Stimulated activated CD4-positive, alpha-beta T cell treated with anti-CD3 and anti-CD28 coated beads, Interleukin-15, amount 100 ng/mL, for 48 hours (primary cell): Measurements from ENCODE around the gene ACKR4.
"Not testable (repeated sequence)": the region's sequence is repeated elsewhere in the genome, so short reads cannot be mapped to it uniquely, and the experiment has no call there.

ENCODE experiments used
- DNase-seq, 2 donors: peaks; one replicate each; pipeline ENCODE4 v3.0.0-alpha.2; 2020; ENCODE audit warnings: low read depth in 2 of 2

Gene ACKR4

DNA sequence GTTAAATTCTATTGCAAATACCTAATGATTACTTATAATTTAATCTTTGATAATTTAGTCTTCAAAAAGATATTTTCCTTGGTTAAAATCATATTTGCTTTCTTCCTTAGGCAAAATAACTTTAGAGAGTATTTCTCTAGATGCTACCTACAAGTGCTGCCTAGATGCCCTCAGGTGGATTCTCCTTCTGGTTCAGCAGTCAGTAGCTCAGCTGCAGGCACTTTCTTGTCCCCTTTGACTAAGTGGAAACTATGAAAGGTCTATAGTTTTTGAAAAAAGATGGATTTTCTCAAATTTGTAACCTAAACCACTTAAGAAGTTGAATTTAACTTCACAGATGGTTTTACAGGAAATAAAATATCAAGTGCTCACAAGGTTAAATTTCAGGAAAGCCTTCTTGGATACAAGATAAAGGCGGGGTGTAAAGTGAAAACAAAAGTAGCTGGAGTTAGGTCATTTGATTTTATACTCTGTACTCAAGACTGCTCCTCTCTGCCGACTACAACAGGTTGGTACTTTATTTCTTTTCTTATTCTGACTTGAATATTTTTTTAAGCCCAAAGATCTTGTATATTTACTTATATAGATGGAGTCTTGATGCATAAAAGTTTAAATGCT, at the start of gene ACKR4:
ACKR4 (plus strand) TSS at position 455 of the 618 bp plus-strand sequence. CDS start 3,128 bp downstream, outside the sequence.
- no peak for DNase-seq

DNA sequence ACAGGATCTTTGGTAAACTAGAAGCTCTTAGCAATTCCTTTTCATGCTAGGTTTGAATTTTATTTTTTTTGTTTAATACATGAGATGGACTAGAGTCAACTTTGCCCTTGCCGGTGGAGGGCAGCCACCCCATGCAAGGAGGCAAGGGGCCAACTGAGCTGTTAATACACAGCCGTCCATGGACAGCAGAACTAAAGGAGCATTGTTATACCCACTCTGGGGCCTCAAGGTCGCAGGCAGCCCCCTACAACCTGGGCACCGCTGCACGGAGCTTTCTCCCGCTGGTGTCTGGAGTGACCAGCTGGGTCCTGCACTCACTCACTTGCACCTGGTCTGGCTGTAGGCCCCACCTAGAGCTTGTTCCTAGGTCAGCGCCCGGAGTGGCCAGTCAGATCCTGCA, 47.9 kb upstream of the ACKR4 start:
- DNase-seq: no peak

GRCh38 chr3:132549890-132550578, 47.0 kb upstream of the ACKR4 start:
- no peak for DNase-seq

DNA sequence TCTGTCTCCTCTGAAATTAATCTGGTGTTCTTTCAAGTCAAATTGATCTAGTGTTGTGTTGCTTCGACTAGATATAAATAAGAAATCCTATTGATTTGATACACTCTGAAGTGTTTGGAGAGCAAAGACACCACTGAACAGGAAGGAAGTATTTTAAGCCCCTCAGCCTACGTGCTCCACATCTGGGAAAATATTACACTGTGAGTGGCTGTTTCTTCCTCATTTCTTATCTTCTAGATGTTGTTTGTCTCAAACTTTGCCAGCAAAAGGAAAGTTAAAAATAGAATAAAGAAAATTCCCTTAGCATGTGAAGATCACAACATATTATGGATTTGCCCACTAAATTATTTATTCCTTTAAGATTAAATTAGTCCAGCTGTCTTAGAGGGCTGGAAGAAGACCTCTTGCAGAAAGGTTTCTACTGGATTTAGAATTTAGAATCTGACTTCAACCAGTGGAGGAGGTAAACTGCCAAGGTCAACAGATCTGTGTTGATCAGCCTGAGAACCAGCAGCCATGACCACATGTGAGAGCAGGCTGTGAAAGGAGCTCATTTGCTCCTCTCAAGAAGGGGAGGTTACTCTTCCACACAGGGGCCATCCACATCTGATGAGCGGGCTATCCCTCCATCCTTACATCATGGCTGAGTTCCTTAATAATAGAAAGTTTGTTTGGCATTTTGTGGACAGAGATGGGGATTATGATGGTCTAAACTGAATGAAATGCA, 46.3 kb upstream of the ACKR4 start:
- no peak for DNase-seq

- DNase-seq: no peak
Measured at GRCh38 chr3:132553826-132554225, 43.2 kb upstream of the ACKR4 start.

DNA sequence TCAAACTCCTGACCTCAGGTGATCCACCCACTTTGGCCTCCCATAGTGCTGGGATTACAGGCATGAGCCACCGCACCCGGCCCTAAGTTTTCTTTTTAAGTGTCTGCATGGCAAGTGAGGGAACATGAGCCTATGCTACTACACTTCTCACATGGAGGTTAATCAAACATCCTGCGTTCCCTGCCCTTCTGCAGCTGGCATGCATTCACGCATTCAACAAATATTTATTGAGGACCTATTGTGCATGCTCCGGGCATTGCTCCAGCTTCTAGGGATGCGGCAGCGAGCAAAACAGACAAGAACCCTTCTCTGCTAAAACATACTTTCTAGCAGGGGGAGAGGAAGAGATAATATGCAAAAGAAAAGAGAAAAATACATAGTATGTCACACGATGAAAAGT, 42.6 kb upstream of the ACKR4 start:
- no peak for DNase-seq

- no peak for DNase-seq
Measured at GRCh38 chr3:132555306-132556035, 41.6 kb upstream of the ACKR4 start.

- not testable (repeated sequence) for DNase-seq
Measured at GRCh38 chr3:132556036-132556386, 41.1 kb upstream of the ACKR4 start.

DNA sequence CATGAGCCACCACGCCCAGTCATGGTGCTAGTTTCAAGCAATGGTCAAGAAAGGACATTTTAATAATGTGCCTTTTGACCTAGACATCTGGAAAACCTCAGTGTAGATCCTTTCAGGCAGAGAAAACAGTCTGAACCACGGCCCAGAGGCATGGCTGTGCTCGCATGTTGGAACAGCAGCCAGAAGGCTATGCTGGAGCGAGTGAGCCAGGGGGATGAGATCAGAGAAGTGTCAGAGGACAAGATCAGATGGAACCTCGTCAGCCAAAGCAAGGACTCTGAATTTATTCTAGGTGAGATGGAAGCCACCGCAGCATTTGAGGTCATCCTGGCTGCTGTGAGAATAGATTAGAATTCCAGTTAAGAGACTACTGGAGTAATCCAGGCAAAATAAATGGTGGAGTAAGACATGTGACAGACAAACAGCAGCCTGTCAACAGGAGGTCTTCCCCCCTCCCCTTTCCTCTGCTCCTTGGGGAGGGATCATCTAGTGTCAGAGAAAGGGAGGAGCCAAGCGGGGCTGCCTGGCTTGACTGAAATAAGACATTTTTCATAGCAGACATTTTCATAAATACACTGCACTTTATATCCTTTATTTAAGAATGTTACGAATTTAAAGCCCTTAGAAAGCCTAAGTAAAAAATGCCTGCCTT, 40.4 kb upstream of the ACKR4 start:
- DNase-seq: no peak

DNA sequence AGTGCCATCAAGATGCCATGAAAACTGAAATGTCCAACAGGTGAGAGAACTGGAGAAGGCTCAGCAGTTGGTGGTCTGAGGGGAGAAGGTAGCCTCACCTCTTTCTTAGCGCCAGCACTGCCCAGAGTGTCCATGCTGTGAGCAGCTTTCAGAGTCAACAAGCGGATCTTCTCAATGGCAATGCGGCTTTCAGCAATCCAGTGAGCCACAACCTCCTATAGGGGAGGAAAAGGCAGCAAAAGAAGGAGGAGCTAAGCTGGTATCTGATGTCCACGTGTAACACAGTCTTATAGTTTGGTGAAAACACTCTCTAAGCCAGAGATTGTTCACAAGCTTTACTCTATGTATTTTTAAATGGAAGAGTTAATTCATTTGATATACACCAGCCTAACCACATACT, 36.1 kb upstream of the ACKR4 start:
- no peak for DNase-seq

GRCh38 chr3:132563420-132564069, 33.5 kb upstream of the ACKR4 start:
- no peak for DNase-seq

- DNase-seq: no peak
Measured at GRCh38 chr3:132564070-132564465, 33.0 kb upstream of the ACKR4 start.

- DNase-seq: no peak
Measured at GRCh38 chr3:132568422-132568821, 28.6 kb upstream of the ACKR4 start.

- no peak for DNase-seq
Measured at GRCh38 chr3:132569153-132569552, 27.9 kb upstream of the ACKR4 start.

GRCh38 chr3:132569580-132569979, 27.5 kb upstream of the ACKR4 start:
- no peak for DNase-seq

DNA sequence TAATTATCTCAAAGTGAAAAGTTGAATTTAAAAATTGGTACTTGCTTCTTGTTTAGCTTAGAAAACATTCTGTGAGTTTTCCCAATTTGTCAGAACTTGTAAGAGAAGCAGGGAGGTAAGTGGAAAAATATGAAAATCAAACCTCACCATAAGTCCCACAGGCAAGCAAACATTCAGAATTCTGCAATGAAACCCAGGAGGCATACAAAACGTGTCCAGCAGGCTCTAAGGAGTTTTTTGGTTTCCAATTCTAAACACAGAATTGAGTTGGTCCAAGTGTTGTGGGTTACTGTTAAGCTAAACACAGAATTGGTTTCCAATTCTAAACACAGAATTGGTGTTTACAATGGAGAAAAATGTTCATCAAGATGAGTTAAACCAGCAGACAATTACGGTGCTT, 27.1 kb upstream of the ACKR4 start:
- DNase-seq: no peak

DNA sequence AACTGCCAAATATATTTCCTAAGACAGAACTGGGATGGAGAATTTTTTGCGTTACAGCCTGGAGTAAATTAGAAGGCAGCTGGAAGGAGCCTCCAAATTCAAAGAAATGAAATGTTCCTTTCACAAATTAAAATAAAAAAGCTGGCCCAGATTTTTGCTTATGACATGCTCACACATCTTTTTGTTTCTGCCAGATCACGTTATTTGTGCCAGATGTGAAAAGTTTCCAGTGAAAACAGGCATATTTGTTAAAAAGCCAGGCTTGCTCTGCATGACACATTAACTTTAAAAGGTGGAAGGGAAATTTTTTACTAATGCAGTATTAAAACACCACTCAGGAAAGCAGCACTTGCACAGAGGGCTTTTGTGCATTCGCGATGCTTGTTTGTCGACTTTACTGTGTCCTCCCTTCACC, 23.3 kb upstream of the ACKR4 start:
- no peak for DNase-seq

- no peak for DNase-seq
Measured at GRCh38 chr3:132587401-132587800, 9.7 kb upstream of the ACKR4 start.

DNA sequence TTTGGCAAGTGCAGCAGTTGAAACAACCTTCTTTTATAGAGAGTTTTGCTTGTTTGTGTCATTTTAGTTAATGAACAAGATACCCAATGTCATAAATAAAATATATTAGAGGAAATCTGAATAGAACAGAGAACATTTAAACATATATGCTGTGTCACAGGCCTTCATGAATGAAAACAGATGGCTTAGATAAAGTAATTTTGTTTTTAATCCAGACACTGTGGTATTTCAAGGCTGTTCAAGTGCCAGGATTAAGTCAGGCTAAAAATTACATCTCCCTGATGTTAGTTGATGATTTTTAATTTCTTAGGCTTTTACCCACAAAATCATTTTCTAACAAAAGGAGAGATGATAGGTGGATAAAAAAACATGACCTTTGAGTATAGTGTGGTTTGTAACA, 4.9 kb upstream of the ACKR4 start:
- no peak for DNase-seq

- DNase-seq: no peak
Measured at GRCh38 chr3:132593241-132593946, 3.7 kb upstream of the ACKR4 start.

DNA sequence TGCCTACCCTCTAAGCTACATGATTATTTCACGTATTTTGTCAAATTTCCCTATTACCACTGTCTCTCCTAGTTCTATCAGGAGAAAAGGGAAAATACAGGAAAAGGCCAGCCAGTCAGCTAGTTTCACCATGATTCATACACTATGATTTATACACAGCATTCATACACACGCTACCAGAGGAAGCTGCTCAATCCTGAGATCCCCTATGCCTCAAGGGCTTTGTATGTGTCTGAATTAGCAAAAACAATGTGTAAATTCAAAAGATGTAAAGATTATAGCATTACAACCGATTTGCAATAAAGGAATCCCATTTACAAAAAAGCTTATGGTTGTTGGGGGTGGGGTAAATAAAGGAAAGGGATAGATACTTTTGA, 3.1 kb upstream of the ACKR4 start:
- no peak for DNase-seq
